NCI-H226 (cell line): ENCODE results near the gene CDC42BPA.
"Not testable (repeated sequence)": the region's sequence is repeated elsewhere in the genome, so short reads cannot be mapped to it uniquely, and the experiment has no call there.

ENCODE experiments used
- DNase-seq: peaks from one replicate; pipeline ENCODE4 v3.0.0-alpha.2; 2015

Gene CDC42BPA

DNA sequence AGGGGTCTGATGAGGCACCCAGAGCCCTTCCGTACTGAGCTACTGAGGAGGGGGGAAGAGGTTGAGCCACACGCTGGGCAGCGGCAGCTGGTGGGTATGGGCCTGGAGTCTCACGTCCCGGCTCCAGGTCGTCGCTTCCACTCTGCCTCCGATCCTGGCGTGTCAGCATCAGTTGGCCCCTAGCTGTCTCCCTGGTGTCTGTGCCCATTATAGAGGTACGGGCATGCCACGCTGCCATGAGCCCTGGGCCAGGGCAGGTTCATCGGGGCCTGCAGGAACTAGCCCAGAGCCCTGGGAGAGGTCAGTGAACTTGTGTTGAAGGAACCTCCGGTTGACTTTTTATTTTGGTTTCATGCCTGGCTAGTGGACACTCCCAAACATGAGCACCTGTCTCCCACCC is 360.0 kb downstream of the CDC42BPA start:
- no peak for DNase-seq

DNA sequence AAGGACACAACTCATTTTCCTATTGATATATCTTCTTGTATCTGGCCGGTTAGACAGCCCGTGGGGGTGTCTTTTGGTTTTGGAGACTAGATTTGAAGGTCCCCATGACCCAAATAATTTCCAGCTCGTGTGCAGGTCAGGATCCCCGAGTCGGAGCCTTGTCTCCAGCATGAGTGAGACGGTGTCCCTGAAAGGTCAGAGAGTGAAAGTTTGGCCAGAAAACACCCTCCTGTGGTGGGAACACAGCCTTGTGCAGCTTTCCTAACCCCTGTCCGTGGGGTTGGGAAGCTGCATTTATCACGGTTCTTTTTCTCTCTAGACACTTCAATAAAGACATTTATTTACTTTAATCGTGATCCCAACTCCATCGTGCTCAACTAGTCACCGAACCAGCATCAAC is 360.6 kb downstream of the CDC42BPA start:
- no peak for DNase-seq

DNA sequence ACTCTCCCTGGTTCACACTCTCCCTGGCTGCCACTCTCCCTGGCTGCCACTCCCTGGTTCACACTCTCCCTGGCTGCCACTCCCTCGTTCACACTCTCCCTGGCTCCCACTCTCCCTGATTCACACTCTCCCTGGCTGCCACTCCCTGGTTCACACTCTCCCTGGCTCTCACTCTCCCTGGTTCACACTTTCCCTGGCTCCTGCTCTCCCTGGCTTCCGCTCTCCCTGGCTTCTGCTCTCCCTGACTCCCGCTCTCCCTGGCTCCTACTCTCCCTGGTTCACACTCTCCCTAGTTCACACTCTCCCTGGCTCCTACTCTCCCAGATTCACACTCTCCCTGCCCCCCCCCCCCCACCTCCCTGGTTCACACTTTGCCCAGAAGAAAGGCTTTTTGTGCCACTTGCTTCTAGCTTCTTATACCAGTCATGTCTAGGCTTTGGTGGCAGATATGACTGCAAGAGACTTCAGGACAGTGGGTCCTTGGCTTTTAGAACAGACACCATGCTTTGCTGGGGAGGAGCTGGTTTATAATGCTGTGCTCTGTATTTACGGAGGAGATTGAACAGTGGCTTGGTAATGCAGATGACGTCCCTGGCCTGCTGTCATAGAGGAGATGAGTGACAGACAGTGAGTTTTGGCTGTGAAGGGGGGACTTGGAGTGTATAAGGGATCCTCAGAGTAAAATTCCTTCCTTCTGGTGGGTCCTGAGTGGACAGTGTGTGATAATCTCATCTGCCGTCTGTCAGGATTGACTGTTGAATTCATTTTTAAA is 361.2 kb downstream of the CDC42BPA start:
- DNase-seq = no peak

DNA sequence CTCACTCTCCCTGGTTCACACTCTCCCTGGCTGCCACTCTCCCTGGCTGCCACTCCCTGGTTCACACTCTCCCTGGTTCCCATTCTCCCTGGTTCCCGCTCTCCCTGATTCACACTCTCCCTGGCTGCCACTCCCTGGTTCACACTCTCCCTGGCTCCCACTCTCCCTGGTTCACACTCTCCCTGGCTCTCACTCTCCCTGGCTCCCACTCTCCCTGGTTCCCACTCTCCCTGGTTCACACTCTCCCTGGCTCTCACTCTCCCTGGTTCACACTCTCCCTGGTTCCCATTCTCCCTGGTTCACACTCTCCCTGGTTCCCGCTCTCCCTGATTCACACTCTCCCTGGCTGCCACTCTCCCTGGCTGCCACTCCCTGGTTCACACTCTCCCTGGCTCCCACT is 362.4 kb downstream of the CDC42BPA start:
- not testable (repeated sequence) for DNase-seq

DNA sequence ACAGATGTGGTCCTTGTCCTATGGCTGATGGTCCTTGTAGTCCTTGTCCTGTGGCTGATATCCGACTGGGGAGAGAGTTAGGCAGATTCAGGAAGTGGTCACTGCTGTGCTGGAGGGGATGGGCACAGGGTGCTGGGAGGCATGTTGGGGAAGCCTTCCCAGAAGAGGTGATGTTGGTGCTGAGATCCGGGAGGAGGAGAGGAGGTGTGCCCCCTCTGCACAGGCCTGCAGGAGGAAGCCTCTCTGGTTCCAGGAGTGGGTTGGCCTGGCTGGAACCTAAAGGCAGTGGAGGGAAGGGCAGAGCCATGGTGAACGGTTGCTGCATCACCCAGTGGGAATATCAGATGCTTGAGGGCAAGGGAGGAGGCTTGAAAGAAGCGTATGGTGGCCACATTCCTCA is 363.5 kb downstream of the CDC42BPA start:
- DNase-seq = no peak

DNA sequence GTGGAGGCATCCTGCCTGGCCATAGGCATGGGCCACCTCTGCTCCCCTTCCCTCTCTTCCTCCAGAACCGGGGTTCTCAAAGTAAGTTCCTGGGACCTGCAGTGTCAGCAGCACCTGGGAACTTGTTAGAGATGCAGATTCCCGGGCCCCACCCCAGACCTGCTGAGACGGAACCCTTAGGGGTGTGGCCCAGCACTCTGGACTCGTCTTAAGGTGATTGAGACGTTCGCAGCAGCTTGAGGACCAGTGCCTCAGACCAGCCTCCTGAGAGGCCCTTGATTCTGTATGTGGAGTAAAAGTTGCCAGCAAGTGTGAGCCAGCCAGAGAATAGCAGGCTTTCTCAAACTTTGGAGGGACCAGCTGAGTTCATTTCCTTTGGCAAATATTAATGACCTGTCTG is 364.0 kb downstream of the CDC42BPA start:
- no peak for DNase-seq

DNA sequence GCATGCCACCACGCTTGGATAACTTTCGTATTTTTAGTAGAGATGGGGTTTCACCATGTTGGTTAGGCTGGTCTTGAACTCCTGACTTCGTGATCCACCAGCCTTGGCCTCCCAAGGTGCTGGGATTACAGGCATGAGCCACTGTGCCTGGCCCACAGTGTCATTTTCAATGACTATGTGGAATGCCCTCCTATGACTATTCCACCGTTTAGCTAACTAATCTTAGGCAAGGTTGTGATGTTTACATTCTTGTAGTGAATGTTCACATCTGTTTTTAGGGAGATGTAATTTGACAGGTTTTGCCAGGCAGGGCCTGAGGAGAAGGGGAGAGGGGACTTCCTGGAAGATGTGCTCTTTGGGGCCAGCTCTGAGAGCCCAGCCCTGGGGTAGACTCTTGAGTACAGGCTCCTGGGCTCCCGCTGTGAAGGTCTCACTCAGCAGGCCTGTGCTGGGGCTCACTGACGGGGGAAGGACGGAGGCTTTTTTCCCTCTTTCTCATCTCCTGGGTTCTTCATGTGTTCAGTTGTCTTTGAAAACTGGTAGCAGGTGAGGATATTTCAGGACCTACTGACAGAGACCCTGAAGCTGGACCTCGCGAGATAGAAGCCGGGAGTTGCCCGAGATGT is 365.0 kb downstream of the CDC42BPA start:
- DNase-seq = no peak

DNA sequence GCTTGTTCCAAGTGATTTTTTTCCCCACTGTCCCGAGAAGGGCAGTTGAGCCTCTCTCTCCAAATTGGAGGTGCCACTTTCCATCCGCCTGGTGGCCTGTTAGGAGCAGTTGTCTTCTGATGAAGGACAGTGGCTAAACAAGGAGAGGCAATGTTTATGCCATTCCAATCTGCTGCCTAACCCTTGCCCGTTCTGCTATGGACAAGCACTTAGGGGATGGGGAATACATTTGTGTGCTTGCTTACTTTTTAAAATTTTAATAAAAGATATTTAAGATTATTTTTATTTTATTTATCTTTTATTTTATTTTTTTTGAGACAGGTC is 366.2 kb downstream of the CDC42BPA start:
- DNase-seq = no peak

DNA sequence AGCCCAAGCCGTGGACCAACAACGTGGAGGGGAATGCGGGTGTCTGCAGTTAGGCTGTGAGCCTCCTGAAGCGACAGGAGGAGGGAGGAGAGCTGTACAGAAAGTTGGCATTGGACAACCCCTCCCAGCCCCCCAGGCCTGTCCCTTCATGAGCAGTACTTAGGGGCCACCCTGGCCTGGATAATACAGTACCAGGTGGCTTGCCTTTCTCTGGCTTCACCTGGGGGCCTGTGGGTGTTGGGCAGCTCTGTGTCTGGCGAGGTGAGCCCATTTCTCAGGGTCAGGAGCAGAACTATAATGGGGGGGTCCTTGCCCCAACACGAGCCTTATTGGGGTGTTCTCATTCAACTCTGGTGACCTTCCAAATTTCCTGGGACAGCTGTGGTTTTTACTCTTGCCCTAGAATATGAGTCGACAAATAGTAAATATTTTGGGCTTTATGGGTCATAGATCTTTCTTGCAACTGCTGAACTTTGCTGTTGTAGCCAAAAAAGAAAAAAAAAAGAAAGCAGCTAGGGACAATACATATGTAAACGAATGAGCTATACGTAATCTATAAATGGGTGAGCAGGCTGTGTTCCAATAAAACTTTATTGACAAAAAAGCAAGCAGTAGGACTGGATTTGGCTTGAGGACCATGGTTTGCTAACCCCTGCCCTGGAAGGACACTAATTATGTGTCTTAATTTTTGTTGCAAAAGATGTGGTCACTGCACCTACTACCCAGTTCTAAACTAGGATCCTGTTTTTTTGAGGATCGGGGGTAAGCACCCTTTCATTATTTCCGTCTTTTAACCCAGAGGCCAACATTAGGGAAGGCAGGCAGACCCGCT is 366.8 kb downstream of the CDC42BPA start:
- DNase-seq = no peak

DNA sequence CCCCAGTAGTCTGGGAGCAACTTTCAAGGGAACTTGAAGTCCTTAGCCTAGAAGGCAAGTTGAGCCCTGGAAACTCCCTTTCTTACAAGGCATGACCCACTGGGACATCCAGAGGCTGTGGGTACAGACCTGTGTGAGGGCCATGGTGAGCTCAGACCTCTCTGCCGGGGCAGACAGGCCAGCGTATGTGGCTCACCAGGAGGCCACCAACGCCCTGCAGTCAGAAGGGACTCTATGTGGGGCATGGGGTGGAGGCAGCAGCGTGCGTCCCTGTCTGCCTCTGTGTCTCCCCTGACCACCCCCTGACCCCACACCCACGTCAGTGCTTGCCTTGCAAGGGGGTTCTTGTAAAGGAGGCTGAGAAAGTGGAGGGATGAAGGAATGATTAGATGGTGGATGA is 367.4 kb downstream of the CDC42BPA start:
- DNase-seq = no peak

DNA sequence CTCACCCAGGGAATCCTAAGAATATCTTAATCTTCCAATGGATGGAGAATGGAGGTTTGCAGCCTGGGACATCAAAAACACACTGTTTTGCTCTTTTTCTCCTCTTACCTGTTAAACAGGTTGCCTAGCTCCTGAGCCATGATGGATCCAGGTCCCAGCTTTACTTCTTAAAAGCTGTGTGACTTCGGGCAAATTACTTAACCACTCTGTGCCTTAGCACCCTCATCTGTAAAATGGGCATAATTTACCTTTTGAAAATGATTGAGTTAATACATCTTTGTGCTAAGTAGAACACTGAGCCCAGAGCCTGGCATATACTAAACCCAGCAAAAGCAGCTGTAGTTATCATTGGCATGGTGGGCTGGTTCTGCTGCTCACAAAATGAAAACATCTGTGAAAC is 368.0 kb downstream of the CDC42BPA start:
- no peak for DNase-seq

DNA sequence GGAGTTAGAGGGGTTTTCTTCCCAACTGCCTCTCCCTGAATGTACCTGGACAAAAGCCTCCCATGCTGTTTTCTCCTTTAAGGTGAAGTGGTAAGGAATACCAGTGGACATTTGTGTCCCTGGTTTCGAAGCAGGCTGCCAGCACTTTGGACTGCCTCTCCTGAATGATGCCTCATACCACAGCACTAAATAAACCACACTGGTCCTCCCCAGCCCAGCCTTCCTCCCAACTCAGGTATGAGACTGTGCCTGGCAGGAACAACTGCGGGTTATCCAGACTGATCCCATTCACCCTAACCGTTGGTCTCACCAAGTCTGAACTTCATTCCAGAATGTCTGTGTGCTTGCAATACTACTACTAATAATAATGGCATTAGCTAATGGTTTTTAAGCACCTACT is 368.9 kb downstream of the CDC42BPA start:
- no peak for DNase-seq

DNA sequence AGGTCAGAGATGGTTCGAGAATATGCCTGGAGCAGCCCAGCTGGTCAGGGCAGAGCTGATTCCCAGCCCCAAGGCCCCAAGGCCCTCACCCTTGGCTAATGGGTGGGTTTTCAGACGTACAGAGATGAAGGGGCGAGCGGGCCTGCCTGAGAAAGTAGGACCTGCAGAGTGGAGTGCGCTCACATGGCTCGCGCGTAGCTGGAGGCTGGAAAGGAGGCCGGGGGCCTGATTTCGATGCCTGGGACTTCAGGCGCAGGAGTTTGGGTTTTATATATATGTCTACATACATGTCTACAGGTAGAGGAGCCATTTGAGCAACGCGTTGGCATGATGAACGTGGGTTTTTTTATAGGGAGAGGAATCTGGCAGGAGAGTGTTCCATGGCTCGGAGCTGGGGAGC is 369.3 kb downstream of the CDC42BPA start:
- DNase-seq = no peak

DNA sequence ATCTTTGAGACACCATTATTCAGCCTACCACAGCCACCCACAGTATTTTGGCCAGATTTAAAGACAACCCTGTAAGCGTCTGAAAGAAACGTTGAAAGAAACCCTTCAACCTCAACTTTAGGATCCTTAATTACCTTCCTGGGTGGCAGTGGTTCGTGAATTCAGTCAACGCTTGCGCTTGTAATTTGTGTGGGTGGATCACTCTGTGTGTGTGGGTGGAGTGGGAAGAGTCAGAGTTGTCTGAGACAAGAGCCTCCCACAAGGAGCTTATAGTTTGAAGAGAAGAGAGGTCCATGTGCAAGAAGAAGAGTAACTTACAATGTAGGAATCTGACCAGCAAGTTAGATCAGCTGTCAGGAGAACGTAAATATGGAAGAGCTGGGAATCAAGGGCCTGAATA is 369.8 kb downstream of the CDC42BPA start:
- no peak for DNase-seq

DNA sequence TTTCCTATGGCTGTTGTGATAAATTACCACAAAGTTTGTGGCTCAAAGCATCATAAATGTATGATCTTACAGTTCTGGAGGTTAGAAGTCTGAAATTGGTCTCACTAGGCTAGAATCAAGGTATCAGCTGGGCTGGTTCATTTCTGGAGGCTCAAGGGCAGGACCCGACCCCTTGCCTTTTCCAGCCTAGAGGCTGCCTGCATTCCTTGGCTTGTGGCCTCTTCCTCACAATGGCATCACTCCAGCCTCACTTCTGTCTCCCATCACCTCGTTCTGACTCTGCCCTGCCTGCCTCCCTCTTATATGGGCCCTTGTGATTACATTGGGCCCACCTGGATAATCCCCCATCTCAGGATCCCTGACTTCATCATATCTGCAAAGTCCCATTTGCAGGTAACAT is 370.2 kb downstream of the CDC42BPA start:
- DNase-seq = no peak

DNA sequence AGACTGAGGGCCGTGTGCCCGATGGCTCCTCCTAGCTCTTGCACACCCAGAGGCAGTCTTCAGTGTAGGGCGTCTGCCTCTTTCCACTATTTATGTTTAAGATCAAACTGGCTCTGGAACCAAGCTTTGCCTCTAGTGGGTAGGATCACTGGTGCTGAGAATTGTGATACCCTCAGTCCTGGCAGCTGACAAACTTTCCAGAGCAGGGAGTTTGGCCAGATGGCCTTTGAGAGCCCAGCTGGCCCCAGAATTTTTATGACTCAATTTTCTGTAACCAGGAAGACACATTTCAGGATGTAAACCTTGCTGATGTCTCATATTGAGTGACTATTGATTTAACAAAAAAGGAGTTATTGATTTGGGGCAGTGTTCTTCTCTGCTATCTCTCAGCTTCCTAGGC is 371.5 kb downstream of the CDC42BPA start:
- DNase-seq = no peak

DNA sequence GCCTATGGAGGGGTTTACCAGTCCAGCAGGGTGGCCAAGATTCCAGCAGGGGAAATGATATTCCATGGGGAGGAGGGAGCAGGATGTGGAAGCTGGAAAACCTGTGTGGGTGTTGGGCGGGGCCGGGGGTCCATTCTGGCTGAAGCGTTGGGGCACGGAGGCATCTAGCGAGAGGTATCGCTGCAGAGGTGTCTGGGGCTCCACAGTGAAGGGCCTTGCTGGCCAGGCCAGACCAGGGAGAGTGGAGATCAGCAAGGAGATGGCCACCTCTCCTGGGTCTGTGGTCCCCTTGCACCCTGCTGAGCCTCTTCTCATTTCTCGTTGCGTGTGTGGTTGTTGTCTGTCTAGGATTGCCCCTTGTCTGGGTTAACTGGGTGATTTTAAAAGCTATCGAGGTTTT is 372.0 kb downstream of the CDC42BPA start:
- no peak for DNase-seq

DNA sequence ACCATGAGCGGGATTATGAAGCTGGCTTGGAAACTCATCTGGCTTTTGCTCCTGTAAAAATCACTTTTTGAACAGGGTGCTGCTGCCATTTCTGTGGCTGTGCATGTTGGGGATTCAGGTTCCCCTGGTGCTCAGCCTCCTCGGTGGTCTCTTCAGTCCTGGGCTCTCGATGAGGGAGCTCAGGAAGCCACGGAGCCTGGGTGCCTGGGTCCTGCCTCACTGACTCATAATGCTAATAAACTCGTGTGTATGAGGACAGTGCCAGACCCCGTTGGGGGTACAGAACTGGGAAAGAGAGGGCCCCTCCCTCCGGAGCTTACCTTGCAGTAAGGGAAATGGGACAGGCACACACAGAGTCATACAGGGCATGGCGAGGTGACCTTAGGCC is 372.4 kb downstream of the CDC42BPA start:
- no peak for DNase-seq

DNA sequence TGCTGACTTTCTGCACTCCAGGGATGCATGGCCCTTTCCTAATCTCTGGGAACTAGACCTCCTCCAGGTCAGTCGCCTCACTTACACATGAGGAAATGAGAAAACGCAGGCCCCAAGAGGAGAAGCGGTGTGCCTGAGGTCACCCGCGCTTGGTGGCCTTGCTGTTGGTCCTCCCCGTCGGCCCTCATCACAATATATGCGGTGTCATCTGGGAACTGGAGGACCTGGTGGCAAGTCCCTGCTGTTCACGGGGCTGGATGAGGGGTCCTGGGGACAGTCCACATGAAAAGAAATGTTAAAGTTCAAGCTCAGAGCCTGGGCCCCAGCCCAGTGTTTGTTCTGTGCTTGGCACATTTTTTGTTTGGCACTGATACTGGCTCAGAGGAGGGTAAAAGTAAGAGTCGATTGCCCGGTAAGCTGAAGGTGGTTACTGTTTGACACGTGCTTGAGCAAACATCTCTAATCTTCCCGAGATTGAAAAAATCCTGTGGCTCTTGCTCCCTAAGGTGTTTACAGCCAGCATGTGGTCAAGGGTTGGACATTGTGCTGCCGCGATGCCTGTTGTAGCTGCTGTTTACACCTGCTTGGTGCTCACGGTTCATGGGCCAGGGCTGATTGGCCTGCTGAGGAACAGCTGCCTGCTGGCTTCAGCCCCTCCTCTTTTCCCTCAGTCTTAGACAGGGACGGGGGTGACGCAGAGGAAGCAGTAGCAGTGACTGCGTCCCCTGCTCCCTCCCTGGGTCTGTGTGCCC is 373.0 kb downstream of the CDC42BPA start:
- DNase-seq = no peak

DNA sequence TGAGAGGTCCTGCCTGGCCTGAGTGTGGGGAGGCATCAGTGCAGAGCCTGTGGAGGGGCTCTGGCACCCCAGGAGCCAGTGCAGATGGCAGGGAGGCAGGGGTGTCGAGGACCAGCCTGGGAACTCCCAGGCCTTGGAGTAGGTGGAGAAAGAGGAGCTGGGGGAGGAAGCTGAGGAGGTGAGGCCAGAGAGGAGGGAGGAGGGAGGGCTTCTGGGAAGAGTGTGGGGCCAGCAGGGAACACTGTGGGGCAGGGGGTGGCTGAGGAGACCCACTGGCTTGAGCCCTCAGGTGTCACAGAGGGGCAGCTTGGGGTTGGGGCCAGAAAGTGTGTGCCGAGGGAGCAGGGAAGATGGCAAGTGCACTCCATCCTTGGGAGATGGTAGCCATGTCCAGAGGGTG is 374.4 kb downstream of the CDC42BPA start:
- no peak for DNase-seq

DNA sequence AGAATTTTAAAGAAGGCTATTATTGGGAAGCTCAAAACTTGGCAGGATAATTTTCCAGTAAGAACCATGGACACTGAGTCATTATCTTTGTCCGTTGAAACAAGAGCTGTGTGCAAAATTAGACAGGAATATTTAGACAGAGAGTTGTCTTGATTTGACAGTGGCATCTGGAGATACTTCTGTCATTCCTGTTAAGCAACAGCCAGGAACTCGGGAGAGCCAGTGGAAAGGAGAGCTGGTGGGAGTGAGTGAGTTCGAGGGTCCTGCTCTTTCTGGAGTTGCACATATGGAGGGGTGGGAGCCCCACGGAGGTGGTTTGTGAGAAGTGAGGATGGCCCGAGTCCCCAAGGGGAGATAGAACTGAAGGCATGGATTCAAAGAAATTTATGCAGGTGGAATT is 375.1 kb downstream of the CDC42BPA start:
- no peak for DNase-seq

DNA sequence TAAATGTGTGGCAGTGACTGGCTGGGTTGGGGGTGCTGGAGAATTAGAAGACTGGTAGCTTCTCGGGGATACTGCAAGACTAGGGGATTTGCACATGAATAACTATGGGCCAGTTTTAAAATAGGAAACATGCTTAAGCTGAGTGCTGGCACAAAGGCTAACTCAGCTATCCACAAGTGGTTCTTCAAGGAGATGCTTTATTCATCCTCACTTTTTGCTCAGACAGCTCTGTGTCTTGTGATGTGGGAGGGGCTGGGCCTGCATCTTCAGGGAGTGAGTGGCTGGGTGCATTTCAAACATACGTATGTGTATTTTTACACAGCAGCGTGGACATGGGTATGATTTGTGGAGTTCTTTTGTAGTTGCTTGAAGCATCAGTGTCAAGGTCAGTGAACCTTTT is 375.9 kb downstream of the CDC42BPA start:
- DNase-seq = no peak

DNA sequence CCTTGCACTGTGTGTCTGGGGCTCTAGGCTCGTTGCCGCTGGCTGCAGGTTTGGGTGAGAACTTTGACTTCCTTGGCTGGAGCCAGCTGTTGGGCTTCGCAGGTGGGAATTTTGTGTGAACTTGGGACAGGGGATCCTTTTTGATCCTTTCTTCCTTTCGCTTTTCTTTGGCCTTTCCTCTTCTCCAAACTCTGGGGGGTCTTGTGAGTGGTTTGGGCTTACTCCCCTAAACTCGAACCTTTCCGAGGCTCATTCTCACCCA is 377.6 kb downstream of the CDC42BPA start:
- DNase-seq = no peak
